H1 (cell line): Measurements from ENCODE around the gene DHX29.

Experiments used
- BACH1 ChIP-seq: IDR thresholded peaks from 2 replicates; pipeline ENCODE4 v1.6.1; 2012; ENCODE audit warnings: low read length, improper control_type of control experiment
- EZH2 ChIP-seq: fragments of 200-600 bp; sonication (generic); IDR thresholded peaks from 2 replicates; pipeline ENCODE4 v1.7.1; 2012; ENCODE audit warnings: low read depth, mild to moderate bottlenecking, moderate library complexity, low read length, inconsistent platforms; ENCODE audit not compliant: severe bottlenecking
- NRF1 ChIP-seq: IDR thresholded peaks from 2 replicates; pipeline ENCODE4 v1.6.1; 2011; ENCODE audit warnings: mild to moderate bottlenecking, low read depth, low read length, improper control_type of control experiment
- POLR2A ChIP-seq, 2 experiments: IDR thresholded peaks; 1 replicate in 1 of 2; 2 replicates in 1 of 2; pipeline ENCODE4 v1.6.1; 2011; ENCODE audit warnings: low read depth in 2 of 2, low read length in 2 of 2, mild to moderate bottlenecking in 2 of 2; ENCODE audit errors: control extremely low read depth in 1 of 2
- POLR2AphosphoS5 ChIP-seq: IDR thresholded peaks from 2 replicates; pipeline ENCODE4 v1.6.1; 2011; ENCODE audit warnings: low read depth, low read length
- RAD21 ChIP-seq, 2 experiments: IDR thresholded peaks in 1 of 2; conservative IDR thresholded peaks in 1 of 2; 2 replicates each; pipeline ENCODE4 v1.6.1; 2011; ENCODE audit warnings: low read depth in 2 of 2, low read length in 2 of 2, improper control_type of control experiment in 1 of 2, inconsistent platforms in 1 of 2, mild to moderate bottlenecking in 1 of 2, moderate library complexity in 1 of 2
- RFX5 ChIP-seq: IDR thresholded peaks from 2 replicates; pipeline ENCODE4 v1.6.1; 2011; ENCODE audit warnings: low read depth, low read length, improper control_type of control experiment, borderline replicate concordance
- RNF2 ChIP-seq: fragments of 200-900, 300-1000 bp; sonication (generic); IDR thresholded peaks from 2 replicates; pipeline ENCODE4 v1.7.1; 2016; ENCODE audit warnings: borderline replicate concordance, low read depth, mild to moderate bottlenecking, antibody characterized with exemption, low read length; ENCODE audit not compliant: poor library complexity, severe bottlenecking; ENCODE audit errors: missing control alignments
- SIN3A ChIP-seq, 2 experiments: IDR thresholded peaks in 1 of 2; conservative IDR thresholded peaks in 1 of 2; 2 replicates each; pipeline ENCODE4 v1.6.1; 2011 to 2012; ENCODE audit warnings: low read length in 2 of 2, improper control_type of control experiment in 1 of 2, low read depth in 1 of 2, mild to moderate bottlenecking in 1 of 2
- SP1 ChIP-seq: IDR thresholded peaks from 2 replicates; pipeline ENCODE4 v1.6.1; 2011; ENCODE audit warnings: low read depth, low read length
- SUZ12 ChIP-seq: fragments of 200-600 bp; sonication (generic); IDR thresholded peaks from 2 replicates; pipeline ENCODE4 v1.6.1; 2012; ENCODE audit warnings: mild to moderate bottlenecking, inconsistent platforms, low read length, moderate library complexity, mixed read lengths
- TAF1 ChIP-seq: IDR thresholded peaks from 2 replicates; pipeline ENCODE4 v1.6.1; 2011; ENCODE audit warnings: mild to moderate bottlenecking, low read depth, low read length
- TF ChIP-seq, protein P1 (sequence below), 3 experiments: IDR thresholded peaks; 1 replicate in 2 of 3; 2 replicates in 1 of 3; pipeline versions ENCODE4 v1.5.1 to v1.6.1; 2011; ENCODE audit warnings: low read length in 3 of 3, mild to moderate bottlenecking in 3 of 3, inconsistent platforms in 2 of 3, low read depth in 1 of 3, moderate library complexity in 1 of 3; ENCODE audit not compliant: insufficient read depth in 1 of 3; ENCODE audit errors: control extremely low read depth in 1 of 3
- TF ChIP-seq, protein P2 (sequence below): IDR thresholded peaks from 2 replicates; pipeline ENCODE4 v1.6.1; 2012; ENCODE audit warnings: low read length, inconsistent platforms

DNA sequence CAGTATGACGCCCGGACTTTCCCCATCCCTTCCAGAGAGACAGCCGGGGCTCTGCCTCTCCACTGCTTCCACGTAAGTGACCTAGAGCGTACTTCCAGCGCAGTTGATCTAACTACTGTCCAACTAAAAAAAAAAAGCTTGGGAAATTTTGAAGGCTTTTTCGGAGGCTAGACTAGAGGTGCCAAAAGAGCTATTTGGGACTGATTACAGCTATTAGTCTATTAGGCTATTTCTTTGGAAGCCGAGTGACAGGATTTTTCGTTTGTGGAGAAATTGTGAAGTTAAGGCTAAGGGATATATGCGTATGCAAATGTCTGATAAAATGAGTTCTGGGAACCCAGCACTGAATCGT is 75.6 kb downstream of the DHX29 start:
- no peak for TF ChIP-seq POLR2A (IDR thresholded peaks at IDR 0.05; ENCODE audit: control extremely low read depth in 1 of 2, low read depth in 2 of 2, low read length in 2 of 2)
- TF ChIP-seq, protein P1, sequence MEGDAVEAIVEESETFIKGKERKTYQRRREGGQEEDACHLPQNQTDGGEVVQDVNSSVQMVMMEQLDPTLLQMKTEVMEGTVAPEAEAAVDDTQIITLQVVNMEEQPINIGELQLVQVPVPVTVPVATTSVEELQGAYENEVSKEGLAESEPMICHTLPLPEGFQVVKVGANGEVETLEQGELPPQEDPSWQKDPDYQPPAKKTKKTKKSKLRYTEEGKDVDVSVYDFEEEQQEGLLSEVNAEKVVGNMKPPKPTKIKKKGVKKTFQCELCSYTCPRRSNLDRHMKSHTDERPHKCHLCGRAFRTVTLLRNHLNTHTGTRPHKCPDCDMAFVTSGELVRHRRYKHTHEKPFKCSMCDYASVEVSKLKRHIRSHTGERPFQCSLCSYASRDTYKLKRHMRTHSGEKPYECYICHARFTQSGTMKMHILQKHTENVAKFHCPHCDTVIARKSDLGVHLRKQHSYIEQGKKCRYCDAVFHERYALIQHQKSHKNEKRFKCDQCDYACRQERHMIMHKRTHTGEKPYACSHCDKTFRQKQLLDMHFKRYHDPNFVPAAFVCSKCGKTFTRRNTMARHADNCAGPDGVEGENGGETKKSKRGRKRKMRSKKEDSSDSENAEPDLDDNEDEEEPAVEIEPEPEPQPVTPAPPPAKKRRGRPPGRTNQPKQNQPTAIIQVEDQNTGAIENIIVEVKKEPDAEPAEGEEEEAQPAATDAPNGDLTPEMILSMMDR (IDR thresholded peaks at IDR 0.05; ENCODE audit: control extremely low read depth in 1 of 3, insufficient read depth in 1 of 3, low read depth in 1 of 3, low read length in 3 of 3) = no peak
- TF ChIP-seq EZH2 = peak; percentile 97
- TF ChIP-seq SP1 = no peak
- TF ChIP-seq TAF1 = no peak
- TF ChIP-seq SUZ12 = peak; percentile 77
- TF ChIP-seq POLR2AphosphoS5 = no peak
- no peak for TF ChIP-seq NRF1
- TF ChIP-seq BACH1 = no peak
- TF ChIP-seq SIN3A (conservative IDR thresholded peaks at IDR 0.05 in 1 of 2, IDR thresholded peaks at IDR 0.05 in 1 of 2; ENCODE audit: low read depth in 1 of 2, low read length in 2 of 2) = no peak
- no peak for TF ChIP-seq RFX5
- TF ChIP-seq, protein P2, sequence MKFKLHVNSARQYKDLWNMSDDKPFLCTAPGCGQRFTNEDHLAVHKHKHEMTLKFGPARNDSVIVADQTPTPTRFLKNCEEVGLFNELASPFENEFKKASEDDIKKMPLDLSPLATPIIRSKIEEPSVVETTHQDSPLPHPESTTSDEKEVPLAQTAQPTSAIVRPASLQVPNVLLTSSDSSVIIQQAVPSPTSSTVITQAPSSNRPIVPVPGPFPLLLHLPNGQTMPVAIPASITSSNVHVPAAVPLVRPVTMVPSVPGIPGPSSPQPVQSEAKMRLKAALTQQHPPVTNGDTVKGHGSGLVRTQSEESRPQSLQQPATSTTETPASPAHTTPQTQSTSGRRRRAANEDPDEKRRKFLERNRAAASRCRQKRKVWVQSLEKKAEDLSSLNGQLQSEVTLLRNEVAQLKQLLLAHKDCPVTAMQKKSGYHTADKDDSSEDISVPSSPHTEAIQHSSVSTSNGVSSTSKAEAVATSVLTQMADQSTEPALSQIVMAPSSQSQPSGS = no peak
- no peak for TF ChIP-seq RAD21 (IDR thresholded peaks at IDR 0.05 in 1 of 2, conservative IDR thresholded peaks at IDR 0.05 in 1 of 2; ENCODE audit: low read depth in 2 of 2, low read length in 2 of 2)
- no peak for TF ChIP-seq RNF2
